ENCODE data around the gene FOSB. TPM values are rescaled to one million over a fixed set of nuclear protein-coding genes. Genes with fewer than 3 reads are reported as not detected.
A peak's percentile ranks its signal among the peaks of the same experiment; 100 is the strongest.

Gene FOSB
- total and polyA plus RNA-seq, 9 of the 15 experiments (the other 6 are each of a cell fraction or from before 2014, with no cell fraction given), result 0.11 to 2.7 (median 0.73) TPM

DNA sequence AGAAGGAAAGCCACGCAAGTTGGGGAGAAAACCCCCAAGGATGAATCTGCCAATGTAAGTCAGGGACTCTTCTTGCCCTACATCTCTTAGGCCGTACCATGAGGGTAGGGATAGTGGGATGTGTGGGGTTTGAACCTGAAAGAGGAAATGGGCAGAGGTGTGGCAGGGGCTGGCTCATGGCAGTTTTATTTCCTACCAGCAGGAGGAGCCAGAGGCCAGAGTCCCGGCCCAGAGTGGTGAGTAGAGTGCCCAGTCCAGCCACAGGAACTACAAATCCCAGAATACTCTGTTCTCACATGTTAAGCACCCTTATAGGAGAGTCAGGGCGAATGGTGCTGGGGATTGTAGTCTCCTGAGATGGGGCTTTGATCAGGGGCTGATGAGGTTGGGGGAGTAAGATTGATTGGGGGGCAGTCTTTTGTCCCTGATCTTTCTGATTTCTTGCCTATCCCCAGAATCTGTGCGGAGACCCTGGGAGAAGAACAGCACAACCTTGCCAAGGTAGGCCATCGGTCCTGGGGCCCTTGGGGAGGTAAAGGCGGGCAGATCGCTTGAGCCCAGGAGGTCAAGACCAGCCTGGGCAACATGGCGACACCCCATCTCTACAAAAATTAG, 56.0 kb downstream of the FOSB start (continued):
- TF ChIP-seq, protein P1, sequence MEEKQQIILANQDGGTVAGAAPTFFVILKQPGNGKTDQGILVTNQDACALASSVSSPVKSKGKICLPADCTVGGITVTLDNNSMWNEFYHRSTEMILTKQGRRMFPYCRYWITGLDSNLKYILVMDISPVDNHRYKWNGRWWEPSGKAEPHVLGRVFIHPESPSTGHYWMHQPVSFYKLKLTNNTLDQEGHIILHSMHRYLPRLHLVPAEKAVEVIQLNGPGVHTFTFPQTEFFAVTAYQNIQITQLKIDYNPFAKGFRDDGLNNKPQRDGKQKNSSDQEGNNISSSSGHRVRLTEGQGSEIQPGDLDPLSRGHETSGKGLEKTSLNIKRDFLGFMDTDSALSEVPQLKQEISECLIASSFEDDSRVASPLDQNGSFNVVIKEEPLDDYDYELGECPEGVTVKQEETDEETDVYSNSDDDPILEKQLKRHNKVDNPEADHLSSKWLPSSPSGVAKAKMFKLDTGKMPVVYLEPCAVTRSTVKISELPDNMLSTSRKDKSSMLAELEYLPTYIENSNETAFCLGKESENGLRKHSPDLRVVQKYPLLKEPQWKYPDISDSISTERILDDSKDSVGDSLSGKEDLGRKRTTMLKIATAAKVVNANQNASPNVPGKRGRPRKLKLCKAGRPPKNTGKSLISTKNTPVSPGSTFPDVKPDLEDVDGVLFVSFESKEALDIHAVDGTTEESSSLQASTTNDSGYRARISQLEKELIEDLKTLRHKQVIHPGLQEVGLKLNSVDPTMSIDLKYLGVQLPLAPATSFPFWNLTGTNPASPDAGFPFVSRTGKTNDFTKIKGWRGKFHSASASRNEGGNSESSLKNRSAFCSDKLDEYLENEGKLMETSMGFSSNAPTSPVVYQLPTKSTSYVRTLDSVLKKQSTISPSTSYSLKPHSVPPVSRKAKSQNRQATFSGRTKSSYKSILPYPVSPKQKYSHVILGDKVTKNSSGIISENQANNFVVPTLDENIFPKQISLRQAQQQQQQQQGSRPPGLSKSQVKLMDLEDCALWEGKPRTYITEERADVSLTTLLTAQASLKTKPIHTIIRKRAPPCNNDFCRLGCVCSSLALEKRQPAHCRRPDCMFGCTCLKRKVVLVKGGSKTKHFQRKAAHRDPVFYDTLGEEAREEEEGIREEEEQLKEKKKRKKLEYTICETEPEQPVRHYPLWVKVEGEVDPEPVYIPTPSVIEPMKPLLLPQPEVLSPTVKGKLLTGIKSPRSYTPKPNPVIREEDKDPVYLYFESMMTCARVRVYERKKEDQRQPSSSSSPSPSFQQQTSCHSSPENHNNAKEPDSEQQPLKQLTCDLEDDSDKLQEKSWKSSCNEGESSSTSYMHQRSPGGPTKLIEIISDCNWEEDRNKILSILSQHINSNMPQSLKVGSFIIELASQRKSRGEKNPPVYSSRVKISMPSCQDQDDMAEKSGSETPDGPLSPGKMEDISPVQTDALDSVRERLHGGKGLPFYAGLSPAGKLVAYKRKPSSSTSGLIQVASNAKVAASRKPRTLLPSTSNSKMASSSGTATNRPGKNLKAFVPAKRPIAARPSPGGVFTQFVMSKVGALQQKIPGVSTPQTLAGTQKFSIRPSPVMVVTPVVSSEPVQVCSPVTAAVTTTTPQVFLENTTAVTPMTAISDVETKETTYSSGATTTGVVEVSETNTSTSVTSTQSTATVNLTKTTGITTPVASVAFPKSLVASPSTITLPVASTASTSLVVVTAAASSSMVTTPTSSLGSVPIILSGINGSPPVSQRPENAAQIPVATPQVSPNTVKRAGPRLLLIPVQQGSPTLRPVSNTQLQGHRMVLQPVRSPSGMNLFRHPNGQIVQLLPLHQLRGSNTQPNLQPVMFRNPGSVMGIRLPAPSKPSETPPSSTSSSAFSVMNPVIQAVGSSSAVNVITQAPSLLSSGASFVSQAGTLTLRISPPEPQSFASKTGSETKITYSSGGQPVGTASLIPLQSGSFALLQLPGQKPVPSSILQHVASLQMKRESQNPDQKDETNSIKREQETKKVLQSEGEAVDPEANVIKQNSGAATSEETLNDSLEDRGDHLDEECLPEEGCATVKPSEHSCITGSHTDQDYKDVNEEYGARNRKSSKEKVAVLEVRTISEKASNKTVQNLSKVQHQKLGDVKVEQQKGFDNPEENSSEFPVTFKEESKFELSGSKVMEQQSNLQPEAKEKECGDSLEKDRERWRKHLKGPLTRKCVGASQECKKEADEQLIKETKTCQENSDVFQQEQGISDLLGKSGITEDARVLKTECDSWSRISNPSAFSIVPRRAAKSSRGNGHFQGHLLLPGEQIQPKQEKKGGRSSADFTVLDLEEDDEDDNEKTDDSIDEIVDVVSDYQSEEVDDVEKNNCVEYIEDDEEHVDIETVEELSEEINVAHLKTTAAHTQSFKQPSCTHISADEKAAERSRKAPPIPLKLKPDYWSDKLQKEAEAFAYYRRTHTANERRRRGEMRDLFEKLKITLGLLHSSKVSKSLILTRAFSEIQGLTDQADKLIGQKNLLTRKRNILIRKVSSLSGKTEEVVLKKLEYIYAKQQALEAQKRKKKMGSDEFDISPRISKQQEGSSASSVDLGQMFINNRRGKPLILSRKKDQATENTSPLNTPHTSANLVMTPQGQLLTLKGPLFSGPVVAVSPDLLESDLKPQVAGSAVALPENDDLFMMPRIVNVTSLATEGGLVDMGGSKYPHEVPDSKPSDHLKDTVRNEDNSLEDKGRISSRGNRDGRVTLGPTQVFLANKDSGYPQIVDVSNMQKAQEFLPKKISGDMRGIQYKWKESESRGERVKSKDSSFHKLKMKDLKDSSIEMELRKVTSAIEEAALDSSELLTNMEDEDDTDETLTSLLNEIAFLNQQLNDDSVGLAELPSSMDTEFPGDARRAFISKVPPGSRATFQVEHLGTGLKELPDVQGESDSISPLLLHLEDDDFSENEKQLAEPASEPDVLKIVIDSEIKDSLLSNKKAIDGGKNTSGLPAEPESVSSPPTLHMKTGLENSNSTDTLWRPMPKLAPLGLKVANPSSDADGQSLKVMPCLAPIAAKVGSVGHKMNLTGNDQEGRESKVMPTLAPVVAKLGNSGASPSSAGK (IDR thresholded peaks at IDR 0.05), result no peak
- TF ChIP-seq, protein P2, sequence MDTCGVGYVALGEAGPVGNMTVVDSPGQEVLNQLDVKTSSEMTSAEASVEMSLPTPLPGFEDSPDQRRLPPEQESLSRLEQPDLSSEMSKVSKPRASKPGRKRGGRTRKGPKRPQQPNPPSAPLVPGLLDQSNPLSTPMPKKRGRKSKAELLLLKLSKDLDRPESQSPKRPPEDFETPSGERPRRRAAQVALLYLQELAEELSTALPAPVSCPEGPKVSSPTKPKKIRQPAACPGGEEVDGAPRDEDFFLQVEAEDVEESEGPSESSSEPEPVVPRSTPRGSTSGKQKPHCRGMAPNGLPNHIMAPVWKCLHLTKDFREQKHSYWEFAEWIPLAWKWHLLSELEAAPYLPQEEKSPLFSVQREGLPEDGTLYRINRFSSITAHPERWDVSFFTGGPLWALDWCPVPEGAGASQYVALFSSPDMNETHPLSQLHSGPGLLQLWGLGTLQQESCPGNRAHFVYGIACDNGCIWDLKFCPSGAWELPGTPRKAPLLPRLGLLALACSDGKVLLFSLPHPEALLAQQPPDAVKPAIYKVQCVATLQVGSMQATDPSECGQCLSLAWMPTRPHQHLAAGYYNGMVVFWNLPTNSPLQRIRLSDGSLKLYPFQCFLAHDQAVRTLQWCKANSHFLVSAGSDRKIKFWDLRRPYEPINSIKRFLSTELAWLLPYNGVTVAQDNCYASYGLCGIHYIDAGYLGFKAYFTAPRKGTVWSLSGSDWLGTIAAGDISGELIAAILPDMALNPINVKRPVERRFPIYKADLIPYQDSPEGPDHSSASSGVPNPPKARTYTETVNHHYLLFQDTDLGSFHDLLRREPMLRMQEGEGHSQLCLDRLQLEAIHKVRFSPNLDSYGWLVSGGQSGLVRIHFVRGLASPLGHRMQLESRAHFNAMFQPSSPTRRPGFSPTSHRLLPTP (IDR thresholded peaks at IDR 0.05; ENCODE audit: borderline replicate concordance, extremely low read depth, insufficient read length), result no peak
- TF ChIP-seq JUNB (CRISPR knock-in tag; conservative IDR thresholded peaks at IDR 0.05), result no peak
- TF ChIP-seq RAD21 (CRISPR knock-in tag; conservative IDR thresholded peaks at IDR 0.05 in 1 of 2, IDR thresholded peaks at IDR 0.05 in 1 of 2), result peak; percentile 69 to 77
- no peak for TF ChIP-seq POLR3A (IDR thresholded peaks at IDR 0.05; ENCODE audit: borderline replicate concordance, extremely low read depth, insufficient read depth, insufficient read length)
